Posterior cingulate gyrus (tissue), 11 donors: Measurements from ENCODE around the gene RCAN3.
"Not testable (repeated sequence)": the region's sequence is repeated elsewhere in the genome, so short reads cannot be mapped to it uniquely, and the experiment has no call there.

ENCODE experiments used
- DNase-seq, 10 donors: peaks; one replicate each; pipeline versions ENCODE4 v3.0.0 to v3.0.0-alpha.2; 2020 to 2021; ENCODE audit warnings: mixed read lengths in 3 of 10
- intact Hi-C: fragments of 100-400 bp; cut with DNase I; formaldehyde crosslinking; loops from one replicate; pipeline ENCODE4 v1.15.1; 2023

The RCAN3 gene

GRCh38 chr1:24483441-24483840 lies 19.2 kb upstream of the RCAN3 start:
- no peak for DNase-seq
- intact Hi-C loops: no loop called here

GRCh38 chr1:24484199-24484598 lies 18.4 kb upstream of the RCAN3 start:
- intact Hi-C loops: no loop called here
- DNase-seq: no peak

GRCh38 chr1:24486331-24487065 lies 16.1 kb upstream of the RCAN3 start:
- intact Hi-C loops: no loop called here
- no peak for DNase-seq

GRCh38 chr1:24487455-24487854 lies 15.2 kb upstream of the RCAN3 start:
- DNase-seq: no peak
- intact Hi-C loops: no loop called here

GRCh38 chr1:24488159-24488558 lies 14.5 kb upstream of the RCAN3 start:
- intact Hi-C loops, DNase-seq: not testable (repeated sequence)

- intact Hi-C loops: no loop called here
- no peak for DNase-seq
Measured at GRCh38 chr1:24489674-24490073, 13.0 kb upstream of the RCAN3 start.

- no peak for DNase-seq
- intact Hi-C loops: no loop called here
Measured at GRCh38 chr1:24490101-24490781, 12.4 kb upstream of the RCAN3 start.

- intact Hi-C loops: no loop called here
- DNase-seq: no peak
Measured at GRCh38 chr1:24491577-24492360, 10.9 kb upstream of the RCAN3 start.

GRCh38 chr1:24492935-24493334 lies 9.7 kb upstream of the RCAN3 start:
- intact Hi-C loops: not testable (repeated sequence)

GRCh38 chr1:24493785-24494184 lies 8.9 kb upstream of the RCAN3 start:
- no peak for DNase-seq
- intact Hi-C loops: no loop called here

More at GRCh38 chr1:24492935-24493334, 9.7 kb upstream of the RCAN3 start:
- DNase-seq: not testable (repeated sequence)

- intact Hi-C loops: no loop called here
- no peak for DNase-seq
Measured at GRCh38 chr1:24498589-24498988, 4.0 kb upstream of the RCAN3 start.

GRCh38 chr1:24500448-24501048 lies 2.1 kb upstream of the RCAN3 start:
- DNase-seq: no peak
- intact Hi-C loops: loop anchor here (10.0 kb wide), 1 partner anchor 86 kb away; the partner anchor contains the start of genes NIPAL3 and STPG1

- no peak for DNase-seq
- intact Hi-C loops: loop anchor here (10.0 kb wide), 1 partner anchor 87 kb away; the partner anchor contains the start of genes NIPAL3 and STPG1
Measured at GRCh38 chr1:24501371-24502064, 1.1 kb upstream of the RCAN3 start.

GRCh38 chr1:24502065-24502708 lies 449 bp upstream of the RCAN3 start:
- intact Hi-C loops: loop anchor here (10.0 kb wide), 1 partner anchor 87 kb away; the partner anchor contains the start of genes NIPAL3 and STPG1
- DNase-seq: peak in 7 of 10 donors; percentile 20 to 86 (median 36)

GRCh38 chr1:24503059-24503751 lies 569 bp downstream of the RCAN3 start:
- peak in 1 of 10 donors; percentile 35 for DNase-seq

GRCh38 chr1:24503870-24504523 lies 1.4 kb downstream of the RCAN3 start:
- no peak for DNase-seq
- intact Hi-C loops: loop anchor here (10.0 kb wide), 1 partner anchor 89 kb away; the partner anchor contains the start of genes NIPAL3 and STPG1

More at GRCh38 chr1:24503059-24503751, 569 bp downstream of the RCAN3 start:
- intact Hi-C loops: loop anchor here (10.0 kb wide), 1 partner anchor 88 kb away; the partner anchor contains the start of genes NIPAL3 and STPG1

GRCh38 chr1:24504560-24504959 lies 1.9 kb downstream of the RCAN3 start:
- intact Hi-C loops: loop anchor here (10.0 kb wide), 1 partner anchor 90 kb away; the partner anchor contains the start of genes NIPAL3 and STPG1
- no peak for DNase-seq

GRCh38 chr1:24505816-24506215 lies 3.2 kb downstream of the RCAN3 start:
- intact Hi-C loops: loop anchor here (10.0 kb wide), 1 partner anchor 91 kb away; the partner anchor contains the start of genes NIPAL3 and STPG1
- DNase-seq: no peak
